GM21381 (cell line): ENCODE results near the gene BRPF3.

Source experiments
- ATAC-seq: cut with Tn5 transposase; IDR thresholded peaks from one replicate; pipeline ENCODE4 v1.9.1; 2021; ENCODE audit warnings: mild to moderate bottlenecking, moderate library complexity; ENCODE audit not compliant: unreplicated experiment

Gene BRPF3

DNA sequence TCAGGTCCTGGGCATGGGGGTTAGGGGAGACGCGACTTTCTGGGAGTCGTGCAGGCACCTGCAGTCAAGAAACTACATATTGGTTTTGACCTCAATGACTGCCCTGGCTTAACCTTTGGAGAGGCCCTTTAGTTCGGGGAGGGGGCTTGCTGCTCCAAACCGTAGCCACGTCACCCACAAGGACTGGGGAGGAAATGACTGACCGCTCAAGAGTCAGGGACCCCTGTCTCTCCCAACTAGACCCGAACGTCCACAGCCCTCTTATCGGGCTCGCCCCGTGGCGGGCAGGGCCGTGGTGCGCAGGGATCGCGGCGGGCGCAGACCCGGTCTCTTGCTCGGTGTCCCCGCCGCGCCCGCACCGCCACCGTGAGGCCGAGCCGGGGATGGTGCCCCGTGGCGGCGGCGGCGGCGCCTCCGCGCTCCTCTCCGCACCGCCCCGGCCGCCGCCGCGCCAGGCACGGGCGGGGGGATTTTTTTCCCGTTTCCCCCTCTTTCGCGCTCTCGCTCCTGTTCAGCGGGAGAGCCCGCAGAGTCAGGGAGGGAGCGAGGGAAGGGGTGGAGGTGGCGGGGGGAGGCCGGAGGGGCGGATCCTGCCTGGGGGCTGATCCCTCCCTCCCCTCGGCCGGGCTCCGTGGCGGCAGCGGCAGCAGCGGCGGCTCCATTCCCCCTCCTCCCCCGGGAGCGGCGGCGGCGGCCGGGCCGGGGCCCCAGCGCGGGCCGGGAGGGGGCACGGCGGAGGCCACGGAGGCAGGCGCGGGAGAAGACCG, at the start of gene BRPF3:
TSS of gene BRPF3 (plus strand) at position 632 of the 767 bp plus-strand sequence. CDS start 3,579 bp downstream, outside the sequence.
- ATAC-seq: peak; percentile 49

DNA sequence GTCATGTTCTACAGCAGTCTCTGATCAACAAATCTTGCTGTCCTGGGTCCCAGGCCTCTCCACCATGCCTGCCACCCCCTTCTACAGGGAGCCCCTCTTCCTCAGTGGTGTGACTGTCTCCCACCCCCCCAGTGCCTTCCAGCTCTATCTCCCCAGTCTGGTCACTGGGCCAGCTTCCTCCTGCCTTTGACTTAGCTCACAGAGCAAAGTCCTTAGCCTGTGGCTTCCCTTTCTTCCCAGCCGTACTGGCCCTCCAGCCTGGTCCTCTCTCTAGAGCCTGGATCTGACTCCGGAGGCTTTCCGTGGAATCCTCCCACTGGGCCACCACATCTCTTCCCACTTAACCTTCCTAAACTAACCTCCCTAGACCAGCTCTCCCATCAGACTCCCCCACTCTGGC, 49.2 kb upstream of the BRPF3 start:
- no peak for ATAC-seq

DNA sequence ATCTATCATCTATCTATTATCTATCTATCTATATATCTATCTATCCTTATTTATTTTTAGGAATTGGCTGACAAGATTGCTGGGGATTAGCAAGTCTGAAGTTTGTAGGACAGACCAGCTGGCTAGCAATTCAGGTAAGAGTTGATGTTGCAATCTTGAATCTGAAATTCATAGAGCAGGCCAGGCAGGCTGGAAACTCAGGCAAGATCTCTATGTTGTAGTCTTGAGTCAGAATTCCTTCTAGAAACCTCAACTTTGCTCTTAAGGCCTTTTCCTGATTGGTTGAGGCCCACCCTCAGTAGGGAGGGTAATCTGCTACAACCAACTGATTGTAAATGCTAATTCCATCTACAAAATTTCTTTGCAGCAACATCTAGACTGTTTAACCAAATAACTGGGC, 47.1 kb upstream of the BRPF3 start:
- no peak for ATAC-seq

DNA sequence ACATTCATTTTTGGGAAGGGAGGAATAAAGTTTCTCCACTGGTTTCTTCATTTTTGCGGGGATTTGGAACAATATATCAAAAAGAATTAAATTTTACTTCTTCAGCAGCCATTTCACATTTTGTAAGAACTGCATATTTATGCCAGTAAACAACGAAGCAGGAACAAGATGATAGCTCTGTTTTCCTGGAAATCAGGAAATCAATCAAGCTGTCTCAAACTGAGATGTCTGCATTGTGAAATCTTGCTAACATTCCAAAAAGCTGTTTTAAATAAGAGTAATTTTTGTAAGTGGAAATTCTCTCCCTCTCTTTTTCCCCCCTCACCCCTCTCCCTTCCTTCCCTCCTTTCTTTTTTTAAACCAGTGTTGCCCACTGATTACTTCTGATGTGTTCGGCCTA, 46.3 kb upstream of the BRPF3 start:
- no peak for ATAC-seq

DNA sequence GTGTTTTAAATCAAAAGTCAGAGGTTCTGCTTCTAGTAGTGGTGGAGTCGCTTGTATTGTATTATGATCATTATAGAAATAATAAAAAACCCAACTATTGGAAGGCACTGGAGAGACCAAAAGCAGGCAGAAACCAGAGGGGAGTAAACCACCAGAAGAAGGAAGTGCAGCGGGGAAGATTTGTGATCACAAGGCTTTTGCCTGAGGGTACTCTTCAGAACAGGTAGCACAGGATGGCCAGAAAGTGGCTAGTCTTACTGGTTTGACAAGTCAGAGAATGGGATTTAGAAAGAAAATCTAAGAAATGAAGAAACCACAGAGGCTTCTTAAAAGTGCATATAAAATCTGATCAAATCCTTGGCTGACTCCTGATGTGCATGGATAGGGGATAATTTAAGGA, 42.3 kb upstream of the BRPF3 start:
- no peak for ATAC-seq

DNA sequence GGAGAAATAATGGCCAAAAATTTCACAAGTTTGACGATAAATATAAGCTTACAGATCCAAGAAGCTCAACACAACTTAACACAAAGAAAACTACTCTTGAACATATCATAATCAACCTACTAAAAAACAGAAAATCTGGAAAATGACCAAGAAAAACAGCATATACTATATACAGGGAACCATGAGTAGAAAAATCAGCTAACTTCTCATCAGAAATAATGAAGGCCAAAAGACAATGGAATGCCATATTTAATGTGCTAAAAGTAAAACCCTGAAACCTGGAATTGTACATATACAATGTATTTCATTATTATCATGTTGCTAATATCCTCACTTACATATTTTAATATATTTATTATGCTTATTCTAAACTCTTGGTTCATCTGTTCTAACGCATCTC, 40.9 kb upstream of the BRPF3 start:
- no peak for ATAC-seq

DNA sequence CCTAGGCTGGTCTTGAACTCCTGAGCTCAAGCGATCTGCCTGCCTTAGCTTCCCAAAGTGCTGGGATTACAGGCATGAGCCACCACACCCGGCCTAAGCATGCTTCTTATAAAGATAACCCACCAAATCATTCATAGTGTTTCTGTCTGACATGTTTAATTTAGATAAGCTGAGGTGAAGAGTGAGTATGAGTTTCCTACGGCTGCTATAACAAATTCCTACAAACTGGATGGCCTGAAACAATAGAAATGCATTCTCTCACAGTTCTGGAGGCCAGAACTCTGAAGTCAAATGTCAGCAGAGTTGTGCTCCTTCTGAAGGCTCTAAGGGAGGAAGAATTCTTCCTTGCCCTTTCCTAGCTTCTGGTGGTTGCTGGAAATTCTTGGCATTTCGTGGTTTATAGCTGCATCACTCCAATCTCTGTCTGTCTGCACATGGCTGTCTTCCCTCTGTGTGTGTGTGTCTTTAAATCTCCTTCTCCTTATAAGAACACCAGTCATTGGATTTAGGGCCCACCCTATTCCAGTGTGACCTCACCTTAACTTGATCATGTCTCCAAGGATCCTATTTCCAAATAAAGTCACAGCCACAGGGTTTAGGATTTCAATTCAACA, 36.3 kb upstream of the BRPF3 start:
- no peak for ATAC-seq

DNA sequence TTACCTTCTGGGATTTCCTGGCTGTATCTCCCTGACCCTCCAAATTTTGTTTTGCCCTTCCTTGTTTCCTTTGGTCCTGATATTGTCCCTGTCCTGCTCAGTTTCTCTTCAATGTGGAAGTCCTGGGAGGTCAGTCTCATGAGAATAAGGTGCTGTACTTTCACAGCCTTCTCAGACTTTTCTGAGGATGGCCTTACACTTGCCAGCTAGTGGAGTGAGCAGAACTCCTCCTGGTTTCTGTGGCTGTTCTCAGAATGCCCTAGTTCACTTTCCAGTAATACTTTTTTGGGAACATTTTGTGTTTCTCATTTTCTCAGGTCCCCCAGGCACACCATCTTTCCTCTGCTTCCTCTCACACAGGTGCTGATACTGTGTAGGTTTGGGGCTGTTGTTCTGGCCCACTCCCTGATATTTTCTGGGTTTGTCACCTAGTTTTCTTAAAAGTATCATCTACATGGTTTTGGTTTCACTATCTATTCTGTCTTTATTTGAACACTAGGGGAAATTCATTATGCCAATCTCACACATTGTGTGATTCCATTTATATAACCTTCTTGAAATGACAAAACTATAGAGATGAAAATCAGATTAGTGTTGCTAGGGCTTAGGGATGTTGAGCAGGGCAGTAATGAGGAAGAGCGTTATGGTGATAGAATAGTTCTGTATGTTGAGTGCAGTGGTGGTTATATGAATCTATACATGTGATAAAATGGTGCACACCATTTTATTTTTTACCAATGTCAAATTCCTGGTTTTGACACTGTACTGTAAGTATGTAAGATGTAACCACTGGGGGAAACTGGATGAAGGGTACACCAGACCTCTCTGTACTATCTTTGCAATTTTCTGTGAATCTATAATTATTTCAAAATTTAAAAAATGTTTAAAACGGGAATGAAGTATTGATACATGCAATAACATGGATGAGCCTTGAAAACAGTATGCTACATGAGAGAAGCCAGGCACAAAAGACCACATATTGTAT, 27.2 kb upstream of the BRPF3 start:
- no peak for ATAC-seq

DNA sequence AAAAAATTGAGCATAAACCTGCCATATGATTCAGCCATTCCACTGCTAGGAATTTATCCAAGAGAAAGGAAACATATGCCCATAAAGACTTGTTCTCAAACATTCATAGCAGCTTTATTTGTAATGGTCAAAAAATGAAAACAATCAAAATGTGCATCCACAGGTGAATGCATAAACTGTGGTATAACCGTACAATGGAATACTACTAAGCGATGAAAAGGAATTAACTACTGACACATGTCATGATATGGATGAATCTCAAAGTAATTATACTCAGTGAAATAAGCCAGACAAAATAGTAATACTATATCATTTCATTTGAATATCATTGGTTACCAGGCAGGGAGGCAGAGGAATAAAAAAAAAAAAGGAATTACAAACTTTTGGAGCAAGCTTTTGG, 25.8 kb upstream of the BRPF3 start:
- ATAC-seq: no peak

DNA sequence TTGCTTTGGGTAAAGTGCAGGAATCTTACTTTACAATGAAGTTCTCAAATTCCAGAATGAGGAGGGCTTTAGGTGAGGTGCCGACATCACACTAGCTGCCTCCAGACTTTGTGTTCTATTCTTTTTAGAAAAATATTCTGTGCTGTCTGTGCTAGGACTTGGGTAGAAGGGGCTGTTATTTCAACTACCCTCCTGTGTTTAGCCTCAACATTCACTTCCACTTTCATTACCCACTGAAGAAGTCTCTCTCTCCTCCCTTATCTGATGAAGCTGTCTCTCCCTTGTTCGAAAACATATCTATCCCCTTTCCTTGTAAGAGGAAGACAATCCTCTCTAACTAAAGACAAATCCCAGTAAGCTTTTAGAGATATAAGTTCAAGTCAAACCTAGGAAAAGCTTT, 25.0 kb upstream of the BRPF3 start:
- ATAC-seq: no peak

DNA sequence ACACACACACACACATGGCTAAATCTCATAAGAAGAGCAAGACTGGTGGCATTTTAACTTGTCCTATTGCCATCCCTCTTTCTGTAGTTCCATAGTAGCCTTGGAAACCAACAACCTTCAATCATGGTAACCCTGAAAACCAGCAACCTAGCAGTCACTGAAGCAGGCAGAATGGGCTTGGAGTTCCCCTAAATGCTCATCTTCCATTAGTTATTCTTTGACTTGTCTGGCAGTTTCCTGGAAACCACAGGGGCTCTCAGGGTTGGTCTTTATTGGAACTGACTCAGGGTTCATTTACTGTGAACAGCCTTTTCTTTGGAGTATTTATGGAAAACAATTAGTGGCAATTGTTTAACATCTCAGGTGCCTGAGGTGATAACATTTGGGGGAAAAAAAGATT, 19.4 kb upstream of the BRPF3 start:
- no peak for ATAC-seq

DNA sequence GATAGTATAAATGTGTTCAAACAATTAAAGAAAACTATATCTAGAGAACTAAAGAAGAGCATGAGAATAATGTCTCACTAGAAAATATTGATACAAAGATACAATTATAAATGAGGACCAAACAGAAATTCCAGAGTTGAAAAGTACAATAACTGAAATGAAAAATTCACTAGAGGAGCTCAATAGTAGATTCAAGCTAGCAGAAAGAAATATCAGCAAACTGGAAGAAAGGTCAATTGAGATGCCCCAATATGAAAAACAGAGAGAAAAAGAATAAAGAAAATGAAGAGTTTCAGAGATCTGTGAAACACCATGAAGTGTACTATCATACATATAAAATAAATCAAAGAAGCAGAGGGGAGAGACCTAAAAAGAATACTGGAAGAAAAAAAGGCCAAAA, 18.0 kb upstream of the BRPF3 start:
- no peak for ATAC-seq

DNA sequence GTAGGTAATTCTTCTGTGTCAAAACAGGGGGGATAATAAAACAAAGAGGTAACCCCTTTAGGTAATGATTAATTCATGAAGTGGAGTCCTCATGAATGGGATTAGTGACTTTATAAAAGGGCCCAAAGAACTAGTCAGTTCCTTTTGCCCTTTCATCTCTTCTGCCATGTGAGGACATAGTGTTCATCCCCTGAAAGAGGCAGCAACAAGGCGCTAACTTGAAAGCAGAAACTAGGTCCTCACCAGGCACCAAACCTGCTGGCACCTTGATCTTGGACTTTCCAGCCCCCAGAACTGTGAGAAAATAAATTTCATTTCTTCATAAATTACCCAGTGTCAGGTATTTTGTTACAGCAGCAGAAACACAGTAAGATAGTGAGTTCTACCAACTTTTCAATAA, 16.4 kb upstream of the BRPF3 start:
- ATAC-seq: no peak

DNA sequence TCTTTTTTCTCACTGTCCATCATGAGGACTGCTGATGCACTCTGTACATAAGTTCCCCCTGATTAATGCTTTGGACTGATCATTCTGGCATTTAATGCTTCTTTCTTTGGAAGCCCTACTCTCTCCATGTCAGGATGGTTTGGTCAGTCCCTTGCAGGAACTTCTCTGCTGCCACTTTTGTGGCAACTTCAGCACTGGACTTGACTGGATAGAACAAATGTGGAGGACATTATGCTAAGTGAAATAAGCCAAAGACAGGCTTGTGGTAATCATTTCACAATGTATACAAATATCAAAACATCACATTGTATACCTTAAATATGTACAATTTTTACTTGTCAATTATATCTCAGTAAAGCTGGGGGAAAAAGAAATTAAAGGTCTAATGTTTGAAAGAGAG, 12.2 kb upstream of the BRPF3 start:
- no peak for ATAC-seq

DNA sequence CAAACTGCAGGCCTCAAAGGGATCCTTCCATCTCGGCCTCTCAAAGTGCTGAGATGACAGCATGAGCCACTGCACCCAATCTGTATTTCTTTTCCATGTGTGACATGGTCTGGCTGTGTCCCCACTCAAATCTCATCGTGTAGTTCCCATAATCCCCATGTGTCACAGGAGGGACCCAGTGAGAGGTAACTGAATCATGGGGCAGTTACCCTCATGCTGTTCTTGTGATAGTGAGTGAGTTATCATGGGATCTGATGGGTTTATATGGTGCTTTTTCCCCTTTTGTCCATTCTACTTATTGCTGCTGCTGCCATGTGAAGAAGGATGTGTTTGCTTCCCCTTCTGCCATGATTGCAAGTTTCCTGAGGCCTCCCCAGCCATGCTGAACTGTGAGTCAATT, 10.3 kb upstream of the BRPF3 start:
- ATAC-seq: no peak

DNA sequence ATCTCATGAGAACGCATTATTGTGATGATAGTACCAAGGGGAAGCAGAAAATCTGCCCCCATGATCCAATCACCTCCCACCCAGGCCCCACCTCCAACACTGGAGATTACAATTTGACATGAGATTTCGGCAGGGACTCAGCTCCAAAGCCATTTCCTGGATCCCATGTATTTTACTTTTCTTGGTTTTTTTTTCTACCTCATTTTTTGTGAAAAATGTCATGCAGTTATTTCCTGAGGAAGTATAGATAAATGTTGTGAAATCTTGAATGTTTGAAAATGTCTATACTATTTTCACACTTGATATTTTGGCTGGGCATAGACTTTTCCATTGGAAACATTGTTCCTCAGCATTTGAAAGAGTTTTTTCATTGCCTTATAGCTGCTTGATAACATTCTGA, 9.1 kb upstream of the BRPF3 start:
- ATAC-seq: no peak

DNA sequence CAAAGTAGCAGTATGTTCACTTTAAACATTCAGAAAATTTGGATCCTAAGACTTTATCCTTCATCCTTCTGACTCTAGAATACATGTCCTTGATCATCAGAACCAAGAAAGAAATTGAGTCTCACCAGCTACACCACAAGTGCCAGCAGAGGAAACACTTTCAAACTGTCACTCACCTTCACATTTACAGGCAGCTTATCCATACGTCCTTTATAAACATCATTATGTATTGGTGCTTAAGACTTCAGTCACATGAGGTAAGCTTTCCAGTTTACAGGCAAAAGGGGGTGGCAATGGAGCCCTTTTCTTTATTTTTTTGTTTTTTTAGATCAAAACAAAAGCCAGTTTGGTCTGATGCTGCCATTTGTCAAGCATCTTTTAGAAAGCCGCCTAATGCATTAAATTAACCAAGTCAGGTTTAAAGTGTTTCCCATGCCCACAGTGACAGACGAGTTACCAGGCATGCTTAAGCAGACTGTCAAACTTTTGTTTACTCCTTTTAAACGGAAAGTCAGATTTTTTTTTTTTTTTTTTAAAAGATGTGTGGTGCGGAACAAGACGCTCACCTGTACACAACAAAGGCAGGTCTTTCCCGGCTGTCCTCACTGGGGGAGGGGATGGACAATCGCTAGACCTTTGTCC, 952 bp upstream of the BRPF3 start:
- no peak for ATAC-seq

DNA sequence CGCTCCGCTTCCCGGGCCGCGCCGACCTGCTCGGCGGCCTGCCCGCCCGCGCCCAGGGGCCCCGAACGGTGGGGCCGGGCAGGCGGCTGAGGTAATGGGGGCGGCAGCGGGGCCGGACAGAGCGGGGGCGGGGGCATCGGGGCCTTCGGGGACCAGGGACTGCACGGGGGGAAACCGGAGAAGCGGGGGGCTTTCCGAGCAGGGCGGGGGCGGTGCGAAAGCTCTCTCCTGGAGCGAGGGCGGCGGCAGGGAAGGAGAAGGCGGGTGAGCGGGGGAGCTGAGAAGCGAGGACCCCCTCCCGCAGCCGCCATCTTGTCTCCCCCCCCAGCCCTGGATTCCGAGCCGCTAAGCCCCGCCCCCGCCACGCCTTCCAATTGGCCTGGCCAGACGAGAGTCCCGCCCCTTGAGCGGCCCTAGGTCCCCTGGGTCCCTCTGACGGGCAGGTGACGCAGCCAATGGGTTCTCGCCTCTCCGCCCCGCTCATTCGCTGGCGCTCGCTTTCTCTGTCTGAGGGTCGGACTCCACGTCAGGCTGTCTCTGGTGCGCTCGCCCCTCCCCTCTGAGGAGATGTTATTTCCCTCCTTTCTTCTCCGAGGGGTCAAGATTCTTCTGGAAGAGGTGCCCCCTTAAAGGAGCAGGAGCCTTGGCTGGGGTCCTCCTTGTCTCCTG, 470 bp downstream of the BRPF3 start:
- peak; percentile 90 for ATAC-seq

DNA sequence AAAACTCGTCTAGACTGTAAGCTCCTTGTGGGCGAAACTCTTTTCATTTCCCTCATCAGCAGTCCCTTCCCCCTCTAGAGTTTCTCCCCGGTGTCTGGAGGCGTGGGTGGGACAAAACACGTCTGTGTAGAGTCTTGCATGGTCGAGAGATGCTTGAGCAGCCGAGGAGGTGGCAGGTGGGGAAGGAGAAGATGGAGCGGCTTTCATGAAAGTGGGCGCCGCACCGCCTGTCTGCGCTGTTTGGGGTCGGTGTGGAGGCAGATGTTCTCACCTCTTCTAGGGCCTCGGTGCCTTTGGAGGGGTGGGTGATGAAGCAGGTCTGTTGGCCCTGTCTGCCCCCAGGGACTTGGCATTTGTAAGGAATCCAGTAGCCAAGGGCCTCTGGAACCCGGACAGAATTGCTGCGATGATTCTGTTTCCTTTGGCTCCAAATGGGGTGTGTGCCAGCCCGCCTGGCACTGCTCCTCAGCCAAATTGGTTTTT, 1.2 kb downstream of the BRPF3 start:
- ATAC-seq: no peak

DNA sequence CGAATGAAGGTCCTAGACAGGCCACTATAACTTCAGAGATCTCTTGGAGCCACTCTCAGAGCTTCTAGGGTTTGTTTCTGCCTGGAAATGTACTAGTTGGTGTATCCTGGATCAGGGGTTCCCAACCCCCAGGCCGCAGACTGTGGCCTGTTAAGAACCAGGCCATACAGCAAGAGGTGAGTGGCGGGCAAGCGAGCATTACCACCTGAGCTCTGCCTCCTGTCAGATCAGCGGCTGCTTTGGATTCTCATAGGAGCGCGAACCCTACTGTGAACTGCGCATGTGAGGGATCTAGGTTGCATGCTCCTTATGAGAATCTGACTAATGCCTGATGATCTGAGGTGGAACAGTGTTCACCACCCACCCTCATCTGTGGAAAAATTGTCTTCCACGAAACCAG, 2.4 kb downstream of the BRPF3 start:
- no peak for ATAC-seq
